IPS-18a (cell line): ENCODE data around the gene ATP5MC2.

Source experiments
- H3K27ac ChIP-seq: one replicate; pipeline ENCODE4 v1.5.1; 2013; ENCODE audit warnings: low read length
- H3K27me3 ChIP-seq: one replicate; pipeline ENCODE4 v1.6.1; 2013; ENCODE audit warnings: mild to moderate bottlenecking, low read length; ENCODE audit not compliant: control insufficient read depth, insufficient read depth
- H3K36me3 ChIP-seq: one replicate; pipeline ENCODE4 v1.6.1; 2013; ENCODE audit warnings: low read depth, low read length; ENCODE audit not compliant: control insufficient read depth
- H3K4me1 ChIP-seq: one replicate; pipeline ENCODE4 v1.6.1; 2013; ENCODE audit warnings: low read depth, low read length; ENCODE audit not compliant: control insufficient read depth
- H3K4me3 ChIP-seq: one replicate; pipeline ENCODE4 v1.5.1; 2013; ENCODE audit warnings: low read length
- H3K9ac ChIP-seq: one replicate; pipeline ENCODE4 v1.6.1; 2013; ENCODE audit warnings: mild to moderate bottlenecking, low read length, moderate library complexity
- H3K9me3 ChIP-seq: one replicate; pipeline ENCODE4 v1.6.1; 2013; ENCODE audit warnings: low read depth, low read length; ENCODE audit not compliant: control insufficient read depth

The ATP5MC2 gene

DNA sequence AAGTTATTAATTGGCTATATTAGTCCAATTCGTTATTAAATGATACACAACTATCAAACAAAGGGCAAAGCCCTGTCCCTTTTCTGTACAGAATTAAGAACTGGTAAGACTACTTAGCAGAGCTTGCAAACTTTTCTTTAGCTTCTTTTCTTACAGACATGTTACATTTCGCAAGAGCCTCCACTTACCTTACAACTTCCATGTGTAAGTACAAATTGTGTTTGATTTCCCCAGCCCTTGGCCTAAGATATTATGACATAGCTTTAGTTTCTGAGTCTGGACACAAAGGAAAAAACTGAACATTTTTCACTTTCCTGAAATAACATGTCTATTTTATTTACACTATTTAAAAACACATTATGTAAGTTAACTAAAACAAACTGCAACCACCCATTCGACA, 51.4 kb downstream of the ATP5MC2 start:
- no peaks in the 10 kb centered on the region for H3K27me3 ChIP-seq
- no peaks in the 10 kb centered on the region for H3K9me3 ChIP-seq
- no peak overlapping the region for H3K27ac ChIP-seq
- no peak overlapping the region for H3K9ac ChIP-seq
- H3K4me1 ChIP-seq = peaks cover 16% of the 10 kb centered on the region
- no peak overlapping the region for H3K4me3 ChIP-seq
- H3K36me3 ChIP-seq = no peaks in the 10 kb centered on the region

DNA sequence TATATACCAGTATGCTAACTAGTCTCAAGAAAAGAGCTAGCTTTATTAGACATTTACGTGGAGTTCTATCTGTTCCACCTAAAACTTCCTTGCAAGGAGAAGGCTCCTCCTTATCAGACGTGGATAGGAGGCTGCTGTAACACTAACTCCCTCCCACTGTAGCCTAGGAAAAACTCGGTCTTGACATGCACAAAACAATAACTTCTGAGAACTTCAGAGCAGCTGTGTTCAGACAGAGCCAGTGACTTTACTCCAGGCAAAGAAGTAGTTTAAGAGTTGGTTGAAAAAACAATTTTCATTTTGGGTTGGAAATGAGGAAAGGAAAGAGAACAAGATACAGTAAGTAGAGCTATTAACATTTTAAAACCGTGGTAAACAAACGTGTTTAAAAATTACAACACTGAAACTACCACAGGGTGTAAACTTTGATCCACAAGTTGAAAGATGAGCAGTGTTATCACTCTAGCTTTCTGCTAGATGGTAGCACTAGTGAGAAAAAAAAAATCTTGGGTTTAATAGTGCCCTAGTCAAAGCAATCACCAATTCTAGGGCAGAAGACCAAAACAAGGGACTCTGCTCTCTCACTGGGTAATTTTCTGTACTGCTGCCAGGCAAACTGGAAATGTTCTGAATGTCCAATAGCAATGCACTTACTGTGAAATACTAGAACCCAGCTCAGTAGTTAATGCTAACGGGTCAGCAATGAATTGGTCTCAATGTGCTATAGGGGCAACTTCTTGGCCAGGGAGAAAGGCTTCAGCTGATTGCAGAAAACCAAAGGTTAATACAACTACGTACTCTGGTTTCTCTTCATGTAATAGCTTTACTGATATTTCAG, 52.1 kb downstream of the ATP5MC2 start:
- Histone ChIP-seq H3K9ac (no peak overlapping the region), H3K27me3 (no peaks in the 10 kb centered on the region), H3K27ac (no peak overlapping the region), H3K9me3 (no peaks in the 10 kb centered on the region), H3K4me3 (no peak overlapping the region), H3K4me1 (peaks cover 16% of the 10 kb centered on the region), H3K36me3 (no peaks in the 10 kb centered on the region)

DNA sequence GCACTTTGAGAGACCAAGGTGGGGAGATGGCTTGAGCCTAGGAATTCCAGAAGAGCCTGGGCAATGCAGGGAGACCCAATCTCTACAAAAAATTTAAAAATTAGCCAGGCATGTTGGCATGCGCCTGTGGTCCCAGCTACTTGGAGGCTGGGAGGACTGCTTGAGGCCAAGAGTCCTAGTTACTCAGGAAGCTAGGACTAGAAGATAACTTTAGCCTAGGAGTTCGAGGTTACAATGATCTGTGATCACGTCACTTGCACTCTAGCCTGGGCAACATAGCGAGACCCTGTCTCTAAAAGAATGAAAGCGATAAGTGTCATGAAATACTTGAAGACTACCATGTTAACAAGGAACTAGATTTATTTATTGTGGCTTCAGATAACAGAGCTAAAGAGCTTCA, 53.2 kb downstream of the ATP5MC2 start:
- Histone ChIP-seq H3K4me3 (no peak overlapping the region), H3K9ac (no peak overlapping the region), H3K9me3 (no peaks in the 10 kb centered on the region), H3K36me3 (no peaks in the 10 kb centered on the region), H3K27ac (no peak overlapping the region), H3K4me1 (peaks cover 16% of the 10 kb centered on the region), H3K27me3 (no peaks in the 10 kb centered on the region)

DNA sequence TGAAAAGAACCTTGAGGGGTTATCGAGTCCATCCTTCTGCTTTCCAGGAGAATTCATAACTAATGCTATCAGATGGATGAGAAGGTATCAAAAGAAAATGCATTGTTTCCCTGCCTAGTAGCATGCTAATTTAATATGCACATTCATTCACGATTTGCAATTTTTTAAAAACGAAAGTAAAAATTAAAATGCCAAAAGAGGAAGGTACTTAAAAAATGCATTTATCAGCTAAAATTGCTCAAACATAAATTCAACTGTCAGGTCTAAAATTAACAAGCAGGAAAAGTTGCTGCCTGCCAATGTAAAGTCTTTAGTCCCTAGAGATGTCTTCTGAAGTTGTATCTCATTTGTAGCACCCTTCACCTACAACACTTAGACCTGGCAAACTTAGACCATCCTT, 57.6 kb downstream of the ATP5MC2 start:
- Histone ChIP-seq H3K9ac (no peak overlapping the region), H3K27ac (no peak overlapping the region), H3K27me3 (no peaks in the 10 kb centered on the region), H3K4me1 (no peaks in the 10 kb centered on the region), H3K36me3 (no peaks in the 10 kb centered on the region), H3K4me3 (no peak overlapping the region), H3K9me3 (no peaks in the 10 kb centered on the region)

DNA sequence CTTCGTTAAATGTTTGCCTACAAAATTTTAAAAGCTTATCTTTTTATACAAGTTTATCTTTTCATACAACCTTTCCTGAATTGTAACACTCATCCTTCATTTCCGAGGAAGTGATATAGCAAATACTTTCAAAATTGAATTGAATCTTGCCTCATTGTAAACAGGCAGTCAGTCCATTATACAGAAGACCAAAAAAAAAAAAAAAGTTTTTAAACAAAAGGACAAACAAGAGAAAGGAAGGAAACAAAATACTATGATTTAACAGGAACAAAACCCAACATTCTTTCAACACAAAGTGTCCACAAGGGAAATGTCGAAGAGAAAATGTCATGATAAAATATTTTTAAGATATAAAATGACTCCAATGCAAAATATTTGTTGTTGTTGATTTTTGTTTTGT, 58.2 kb downstream of the ATP5MC2 start:
- Histone ChIP-seq H3K4me1 (no peaks in the 10 kb centered on the region), H3K27ac (no peak overlapping the region), H3K36me3 (no peaks in the 10 kb centered on the region), H3K4me3 (no peak overlapping the region), H3K27me3 (no peaks in the 10 kb centered on the region), H3K9me3 (no peaks in the 10 kb centered on the region), H3K9ac (no peak overlapping the region)

DNA sequence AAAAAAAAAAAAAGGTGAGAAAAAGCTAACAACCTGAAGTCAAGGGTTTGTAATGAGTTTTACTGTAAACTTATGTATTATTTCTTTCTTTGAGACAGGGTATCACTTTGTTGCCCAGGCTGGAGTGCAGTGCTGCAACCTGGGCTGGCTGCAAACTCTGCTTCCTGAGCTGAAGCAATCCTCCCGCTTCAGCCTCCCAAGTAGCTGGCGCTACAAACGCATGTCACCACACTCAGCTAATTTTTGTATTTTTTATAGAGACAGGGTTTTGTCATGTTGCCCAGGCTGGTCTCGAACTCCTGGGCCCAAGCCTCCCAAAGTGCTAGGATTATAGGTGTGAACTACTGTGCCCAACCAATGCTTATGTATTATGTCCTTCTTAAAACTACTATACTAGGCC, 58.9 kb downstream of the ATP5MC2 start:
- Histone ChIP-seq H3K4me3 (no peak overlapping the region), H3K9ac (no peak overlapping the region), H3K36me3 (no peaks in the 10 kb centered on the region), H3K4me1 (no peaks in the 10 kb centered on the region), H3K27me3 (no peaks in the 10 kb centered on the region), H3K9me3 (no peaks in the 10 kb centered on the region), H3K27ac (no peak overlapping the region)
